Suprapubic skin (tissue), 3 donors: ENCODE data around the gene OR6V1.

Source experiments
- CTCF ChIP-seq, 2 donors: fragments of 200-600 bp in 1 of 2; fragments of 450-650 bp in 1 of 2; sonication (generic) in 1 of 2; IDR thresholded peaks; one replicate each; pipeline ENCODE4 v1.5.1; 2016 to 2019; ENCODE audit warnings: antibody characterized with exemption in 2 of 2, mild to moderate bottlenecking in 1 of 2, moderate library complexity in 1 of 2
- POLR2AphosphoS5 ChIP-seq, 3 donors: sonication (generic); formaldehyde crosslinking; IDR thresholded peaks; one replicate each; pipeline ENCODE4 v1.6.1; 2017; ENCODE audit warnings: antibody characterized with exemption in 3 of 3

- TF ChIP-seq CTCF (IDR thresholded peaks at IDR 0.05) (no peak), POLR2AphosphoS5 (IDR thresholded peaks at IDR 0.05) (no peak)
Observed at GRCh38 chr7:143049362-143049761, 2.8 kb upstream of the OR6V1 start.
